Hepatocyte (in vitro differentiated cells): ENCODE data around the gene IL3RA. TPM values are rescaled to one million over a fixed set of nuclear protein-coding genes. Genes with fewer than 3 reads are reported as not detected.

Experiments
- DNase-seq: peaks from one replicate; pipeline ENCODE4 v3.0.0-alpha.2; 2016; ENCODE audit warnings: low spot score
- H2AFZ ChIP-seq: fragments of 200-600 bp; sonication (generic); 2 replicates; pipeline ENCODE4 v1.6.0; 2016; ENCODE audit warnings: antibody characterized with exemption, mild to moderate bottlenecking
- H3K27ac ChIP-seq: fragments of 200-600 bp; sonication (generic); 2 replicates; pipeline ENCODE4 v1.5.1; 2016; ENCODE audit warnings: mild to moderate bottlenecking
- H3K27me3 ChIP-seq: fragments of 200-600 bp; sonication (generic); 2 replicates; pipeline ENCODE4 v1.6.1; 2016
- H3K36me3 ChIP-seq: fragments of 200-600 bp; sonication (generic); replicated peaks from 2 replicates; pipeline ENCODE4 v1.5.1; 2016; ENCODE audit warnings: low read depth; ENCODE audit not compliant: insufficient read depth
- H3K4me1 ChIP-seq: fragments of 200-600 bp; sonication (generic); 2 replicates; pipeline ENCODE4 v1.5.1; 2016; ENCODE audit warnings: mild to moderate bottlenecking, moderate library complexity; ENCODE audit not compliant: insufficient read depth
- H3K4me2 ChIP-seq: fragments of 200-600 bp; sonication (generic); 2 replicates; pipeline ENCODE4 v1.6.0; 2016
- H3K4me3 ChIP-seq: fragments of 200-600 bp; sonication (generic); 2 replicates; pipeline ENCODE4 v1.5.1; 2016; ENCODE audit warnings: mild to moderate bottlenecking
- H3K79me2 ChIP-seq: fragments of 200-600 bp; sonication (generic); 2 replicates; pipeline ENCODE4 v1.6.0; 2017; ENCODE audit warnings: mild to moderate bottlenecking
- H3K9me2 ChIP-seq: fragments of 200-600 bp; sonication (generic); replicated peaks from 2 replicates; pipeline ENCODE4 v1.6.0; 2017; ENCODE audit warnings: mild to moderate bottlenecking; ENCODE audit not compliant: insufficient read depth
- H3K9me3 ChIP-seq: fragments of 200-600 bp; sonication (generic); 2 replicates; pipeline ENCODE4 v1.5.1; 2016; ENCODE audit warnings: low read depth, mild to moderate bottlenecking
- H4K20me1 ChIP-seq: fragments of 200-600 bp; sonication (generic); 2 replicates; pipeline ENCODE4 v1.6.0; 2016; ENCODE audit warnings: mild to moderate bottlenecking; ENCODE audit not compliant: insufficient read depth, poor library complexity, severe bottlenecking
- EZH2 ChIP-seq: fragments of 200-600 bp; sonication (generic); IDR thresholded peaks from 2 replicates; pipeline ENCODE4 v1.6.1; 2016; ENCODE audit warnings: antibody characterized with exemption, mild to moderate bottlenecking, borderline replicate concordance
- EZH2phosphoT487 ChIP-seq: fragments of 200-600 bp; sonication (generic); IDR thresholded peaks from one replicate; pipeline ENCODE4 v1.6.1; 2018; ENCODE audit warnings: antibody characterized with exemption, mild to moderate bottlenecking, low read depth, moderate library complexity; ENCODE audit not compliant: unreplicated experiment, severe bottlenecking
- WGBS: methylation state at CpG from one replicate; pipeline ENCODE4 v1.1.6; 2016; ENCODE audit warnings: low lambda C conversion rate; ENCODE audit errors: missing lambda C conversion rate; 5-methylcytosine and 5-hydroxymethylcytosine counted together
- polyA plus RNA-seq: library from polyadenylated mRNA; unstranded; fragments of >200 nt; fragmentation: Nextera tagmentation; extraction: Ambion mirVana; gene quantifications from 2 replicates; pipeline ENCODE4 v1.2.1, GENCODE V29; 2016
- total RNA-seq: library from RNA; depleted of rRNA; stranded (reverse); fragments of >200 nt; gene quantifications from 2 replicates; pipeline ENCODE4 v1.2.3, GENCODE V29; 2014
- TF ChIP-seq, protein P1 (sequence below): fragments of 200-600 bp; sonication (generic); IDR thresholded peaks from 2 replicates; pipeline ENCODE4 v1.5.1; 2016; ENCODE audit warnings: antibody characterized with exemption, mild to moderate bottlenecking; ENCODE audit not compliant: poor library complexity

The IL3RA gene
- total and polyA plus RNA-seq, 2 experiments from 2014 or later: 0.30 to 0.42 TPM

DNA sequence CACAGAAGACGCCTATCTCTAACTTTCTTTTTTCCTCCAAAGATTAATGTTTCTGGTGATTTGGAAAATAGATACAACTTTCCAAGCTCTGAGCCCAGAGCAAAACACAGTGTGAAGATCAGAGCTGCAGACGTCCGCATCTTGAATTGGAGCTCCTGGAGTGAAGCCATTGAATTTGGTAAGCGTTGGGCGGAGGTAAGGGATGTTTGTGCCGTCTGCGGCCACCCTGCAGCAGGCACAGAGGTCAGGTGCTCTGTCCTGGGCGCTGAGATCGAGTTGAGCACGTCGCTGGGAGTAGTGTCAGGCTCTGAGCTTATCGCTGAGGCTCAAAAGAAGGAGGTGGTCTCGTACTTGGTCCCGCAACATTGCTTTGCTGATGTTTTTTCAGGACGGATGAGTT lies 36.1 kb upstream of the IL3RA start:
- no peak overlapping the region for H3K4me2 ChIP-seq
- no peaks in the 10 kb centered on the region for H3K36me3 ChIP-seq
- H3K9me2 ChIP-seq: no peaks in the 10 kb centered on the region
- WGBS: 68% methylated on average over 15 of the region's 15 CpGs
- H3K27me3 ChIP-seq: no peaks in the 10 kb centered on the region
- H2AFZ ChIP-seq: no peak overlapping the region
- no peaks in the 10 kb centered on the region for H3K4me1 ChIP-seq
- H3K27ac ChIP-seq: no peak overlapping the region
- H3K4me3 ChIP-seq: no peak overlapping the region
- H3K79me2 ChIP-seq: no peaks in the 10 kb centered on the region
- TF ChIP-seq, protein P1, sequence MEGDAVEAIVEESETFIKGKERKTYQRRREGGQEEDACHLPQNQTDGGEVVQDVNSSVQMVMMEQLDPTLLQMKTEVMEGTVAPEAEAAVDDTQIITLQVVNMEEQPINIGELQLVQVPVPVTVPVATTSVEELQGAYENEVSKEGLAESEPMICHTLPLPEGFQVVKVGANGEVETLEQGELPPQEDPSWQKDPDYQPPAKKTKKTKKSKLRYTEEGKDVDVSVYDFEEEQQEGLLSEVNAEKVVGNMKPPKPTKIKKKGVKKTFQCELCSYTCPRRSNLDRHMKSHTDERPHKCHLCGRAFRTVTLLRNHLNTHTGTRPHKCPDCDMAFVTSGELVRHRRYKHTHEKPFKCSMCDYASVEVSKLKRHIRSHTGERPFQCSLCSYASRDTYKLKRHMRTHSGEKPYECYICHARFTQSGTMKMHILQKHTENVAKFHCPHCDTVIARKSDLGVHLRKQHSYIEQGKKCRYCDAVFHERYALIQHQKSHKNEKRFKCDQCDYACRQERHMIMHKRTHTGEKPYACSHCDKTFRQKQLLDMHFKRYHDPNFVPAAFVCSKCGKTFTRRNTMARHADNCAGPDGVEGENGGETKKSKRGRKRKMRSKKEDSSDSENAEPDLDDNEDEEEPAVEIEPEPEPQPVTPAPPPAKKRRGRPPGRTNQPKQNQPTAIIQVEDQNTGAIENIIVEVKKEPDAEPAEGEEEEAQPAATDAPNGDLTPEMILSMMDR: no peak
- TF ChIP-seq EZH2phosphoT487 (no peak), EZH2 (no peak)
- no peaks in the 10 kb centered on the region for H3K9me3 ChIP-seq
- no peaks in the 10 kb centered on the region for H4K20me1 ChIP-seq
- DNase-seq: no peak

DNA sequence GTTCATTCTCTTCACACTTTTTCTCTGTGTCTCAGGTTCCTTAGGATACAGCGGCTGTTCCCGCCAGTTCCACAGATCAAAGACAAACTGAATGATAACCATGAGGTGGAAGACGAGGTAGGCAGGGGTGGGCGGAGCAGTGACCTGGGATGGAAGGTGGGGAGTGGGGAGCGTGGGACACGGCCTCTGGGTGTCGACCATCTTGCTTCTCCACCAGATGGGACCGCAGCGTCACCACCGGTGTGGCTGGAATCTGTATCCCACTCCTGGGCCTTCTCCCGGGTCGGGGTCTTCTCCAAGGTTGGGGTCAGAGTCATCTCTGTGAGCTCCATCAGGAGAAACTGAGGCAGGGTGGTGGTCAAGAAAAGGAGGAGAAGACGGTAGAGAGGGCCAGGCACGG lies 31.2 kb upstream of the IL3RA start:
- WGBS: 96% methylated on average over 14 of the region's 14 CpGs
- H4K20me1 ChIP-seq: no peaks in the 10 kb centered on the region
- H3K4me3 ChIP-seq: no peak overlapping the region
- H3K4me2 ChIP-seq: no peak overlapping the region
- H3K4me1 ChIP-seq: no peaks in the 10 kb centered on the region
- H3K9me2 ChIP-seq: no peaks in the 10 kb centered on the region
- H3K79me2 ChIP-seq: no peaks in the 10 kb centered on the region
- no peaks in the 10 kb centered on the region for H3K27me3 ChIP-seq
- TF ChIP-seq, protein P1: no peak
- TF ChIP-seq EZH2phosphoT487 (no peak), EZH2 (no peak)
- no peaks in the 10 kb centered on the region for H3K36me3 ChIP-seq
- H3K9me3 ChIP-seq: no peaks in the 10 kb centered on the region
- H3K27ac ChIP-seq: no peak overlapping the region
- DNase-seq: no peak
- no peak overlapping the region for H2AFZ ChIP-seq

DNA sequence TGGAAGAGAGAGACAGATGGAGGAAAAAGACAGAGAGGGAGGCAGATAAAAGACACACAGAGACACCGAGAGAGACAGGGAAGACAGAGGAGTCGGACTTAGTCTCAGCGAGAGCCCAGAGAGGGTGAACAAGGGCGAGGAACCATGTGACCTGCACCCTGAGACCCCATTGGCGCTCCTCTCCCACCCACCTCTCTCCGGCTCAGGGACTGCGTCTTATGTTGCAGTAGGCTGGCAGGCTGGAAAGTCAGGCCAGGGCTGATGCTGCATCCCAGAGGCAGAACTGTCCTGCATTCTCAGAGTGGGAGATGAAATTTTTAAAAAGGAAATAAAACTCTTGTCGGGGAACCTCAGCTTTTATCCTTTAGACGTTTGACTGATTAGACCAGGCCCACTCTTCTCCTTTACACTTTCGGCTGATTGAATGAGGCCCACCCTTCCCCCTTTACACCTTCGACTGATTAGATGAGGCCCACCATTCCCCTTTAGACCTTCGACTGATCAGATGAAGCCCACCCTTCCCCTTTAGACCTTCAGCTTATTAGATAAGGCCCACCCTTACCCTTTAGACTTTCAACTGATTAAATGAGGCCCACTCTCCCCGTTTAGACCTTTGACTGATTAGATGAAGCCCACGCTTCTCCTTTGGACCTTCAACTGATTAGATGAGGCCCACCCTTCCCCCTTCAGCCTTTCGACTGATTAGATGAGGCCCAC lies 29.5 kb upstream of the IL3RA start:
- H3K4me3 ChIP-seq: no peak overlapping the region
- no peak for TF ChIP-seq EZH2
- H3K9me3 ChIP-seq: no peaks in the 10 kb centered on the region
- H4K20me1 ChIP-seq: no peaks in the 10 kb centered on the region
- no peaks in the 10 kb centered on the region for H3K9me2 ChIP-seq
- H3K27ac ChIP-seq: no peak overlapping the region
- H2AFZ ChIP-seq: no peak overlapping the region
- no peaks in the 10 kb centered on the region for H3K4me1 ChIP-seq
- no peaks in the 10 kb centered on the region for H3K36me3 ChIP-seq
- no peaks in the 10 kb centered on the region for H3K79me2 ChIP-seq
- H3K27me3 ChIP-seq: no peaks in the 10 kb centered on the region
- DNase-seq: no peak
- no peak overlapping the region for H3K4me2 ChIP-seq
- WGBS: 94% methylated on average over 15 of the region's 15 CpGs

DNA sequence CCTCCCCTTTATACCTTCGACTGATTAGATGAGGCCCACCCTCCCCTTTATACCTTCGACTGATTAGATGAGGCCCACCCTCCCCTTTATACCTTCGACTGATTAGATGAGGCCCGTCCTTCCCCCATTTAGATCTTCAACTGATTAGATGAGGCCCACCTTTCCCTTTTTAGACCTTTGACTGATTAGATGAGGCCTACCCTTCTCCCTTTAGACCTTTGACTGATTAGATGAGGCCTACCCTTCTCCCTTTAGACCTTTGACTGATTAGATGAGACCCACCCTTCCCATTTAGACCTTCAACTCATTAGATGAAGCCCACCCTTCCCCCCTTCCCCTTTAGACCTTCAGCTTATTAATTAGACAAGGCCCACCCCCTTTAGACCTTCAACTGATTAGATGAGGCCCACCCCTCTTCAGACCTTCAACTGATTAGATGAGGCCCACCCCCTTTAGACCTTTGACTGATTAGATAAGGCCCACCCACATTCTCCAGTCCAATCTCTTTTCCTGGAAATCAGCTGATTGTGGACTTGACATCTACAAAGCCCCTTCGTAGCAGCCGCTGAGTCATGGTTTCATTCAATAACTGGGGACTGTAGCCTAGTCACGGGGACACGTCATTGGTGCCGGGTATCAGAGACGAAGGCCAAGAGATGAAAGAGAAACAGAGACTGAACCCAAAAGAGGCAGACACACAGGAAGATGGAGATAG lies 28.8 kb upstream of the IL3RA start:
- Histone ChIP-seq H3K4me3 (no peak overlapping the region), H3K9me3 (no peaks in the 10 kb centered on the region), H3K36me3 (no peaks in the 10 kb centered on the region), H3K9me2 (no peaks in the 10 kb centered on the region), H3K4me1 (no peaks in the 10 kb centered on the region), H3K27me3 (no peaks in the 10 kb centered on the region), H3K27ac (no peak overlapping the region), H3K79me2 (no peaks in the 10 kb centered on the region), H3K4me2 (no peak overlapping the region), H4K20me1 (no peaks in the 10 kb centered on the region), H2AFZ (no peak overlapping the region)
- 93% methylated on average over 10 of the region's 10 CpGs for WGBS
- DNase-seq: no peak
- TF ChIP-seq EZH2phosphoT487: no peak
- TF ChIP-seq, protein P1: no peak
- TF ChIP-seq EZH2: no peak
